Measurements from ENCODE around the gene MYO18A. TPM values are rescaled to one million over a fixed set of nuclear protein-coding genes. Genes with fewer than 3 reads are reported as not detected.
A peak's percentile ranks its signal among the peaks of the same experiment; 100 is the strongest.

Gene MYO18A
- total RNA-seq, 2 donors from 2014 or later, result 34.6 to 80.5 TPM

GRCh38 chr17:29180788-29181160 lies 576 bp upstream of the MYO18A start:
- TF ChIP-seq POLR2AphosphoS5 (IDR thresholded peaks at IDR 0.05) (no peak), CTCF (IDR thresholded peaks at IDR 0.05) (no peak), POLR2A (IDR thresholded peaks at IDR 0.05) (no peak)

GRCh38 chr17:29179232-29180033 lies 765 bp downstream of the MYO18A start:
- peaks cover 10% of the 10 kb centered on the region for H3K4me1 ChIP-seq (replicated peaks)
- TF ChIP-seq POLR2A (IDR thresholded peaks at IDR 0.05) (peak; percentile 75), CTCF (IDR thresholded peaks at IDR 0.05) (no peak)
- WGBS, result 7% methylated on average over 24 of the region's 28 CpGs
- H3K9me3 ChIP-seq, result no peaks in the 10 kb centered on the region
- H3K27ac ChIP-seq, result peak overlapping the region; percentile 82 to 88
- intact Hi-C loops (cut with DNase I), result loop anchor here (2.0 kb wide), 1 partner anchor 31 kb away; no protein-coding TSS in a partner anchor
- DNase-seq (ENCODE audit: low spot score), result peak; percentile 57
- H3K4me3 ChIP-seq, result peak overlapping the region; percentile 44 to 49
- no peaks in the 10 kb centered on the region for H3K36me3 ChIP-seq
- H3K27me3 ChIP-seq (replicated peaks; ENCODE audit: insufficient read depth), result no peaks in the 10 kb centered on the region

More at GRCh38 chr17:29180788-29181160, 576 bp upstream of the MYO18A start:
- Histone ChIP-seq H3K36me3 (no peaks in the 10 kb centered on the region), H3K27me3 (replicated peaks; ENCODE audit: insufficient read depth) (no peaks in the 10 kb centered on the region), H3K27ac (peak overlapping the region; percentile 82 to 88), H3K4me1 (replicated peaks) (peaks cover 10% of the 10 kb centered on the region), H3K9me3 (no peaks in the 10 kb centered on the region), H3K4me3 (peak overlapping the region in 1 of 2 donors; percentile 44)
- intact Hi-C loops (cut with DNase I), result loop anchor here (2.0 kb wide), 1 partner anchor 32 kb away; no protein-coding TSS in a partner anchor
- DNase-seq (ENCODE audit: low spot score), result no peak
- WGBS, result 54% methylated on average over 4 of the region's 4 CpGs

GRCh38 chr17:29178750-29179231 lies 1.4 kb downstream of the MYO18A start:
- DNase-seq (ENCODE audit: low spot score), result no peak
- 37% methylated on average over 8 of the region's 8 CpGs for WGBS
- no peaks in the 10 kb centered on the region for H3K9me3 ChIP-seq
- no peak overlapping the region for H3K4me3 ChIP-seq
- H3K36me3 ChIP-seq, result no peaks in the 10 kb centered on the region
- intact Hi-C loops (cut with DNase I), result no loop called here
- peak overlapping the region; percentile 82 to 88 for H3K27ac ChIP-seq
- H3K27me3 ChIP-seq (replicated peaks; ENCODE audit: insufficient read depth), result no peaks in the 10 kb centered on the region
- H3K4me1 ChIP-seq (replicated peaks), result peaks cover 10% of the 10 kb centered on the region
- TF ChIP-seq POLR2A (IDR thresholded peaks at IDR 0.05), result no peak
- TF ChIP-seq POLR2AphosphoS5 (IDR thresholded peaks at IDR 0.05), result no peak
- TF ChIP-seq CTCF (IDR thresholded peaks at IDR 0.05), result no peak

- Histone ChIP-seq H3K27me3 (replicated peaks; ENCODE audit: insufficient read depth) (no peaks in the 10 kb centered on the region), H3K4me1 (replicated peaks) (peaks cover 10% of the 10 kb centered on the region), H3K4me3 (no peak overlapping the region), H3K27ac (peak overlapping the region; percentile 82 to 88), H3K9me3 (no peaks in the 10 kb centered on the region), H3K36me3 (no peaks in the 10 kb centered on the region)
- intact Hi-C loops (cut with DNase I), result no loop called here
- WGBS, result 61% methylated on average over 4 of the region's 4 CpGs
- DNase-seq (ENCODE audit: low spot score), result no peak
- TF ChIP-seq CTCF (IDR thresholded peaks at IDR 0.05) (no peak), POLR2AphosphoS5 (IDR thresholded peaks at IDR 0.05) (no peak), POLR2A (IDR thresholded peaks at IDR 0.05) (no peak)
Measured at GRCh38 chr17:29177871-29178749, 2.1 kb downstream of the MYO18A start.

Data from prostate gland (tissue), 2 donors.